GM21423 (cell line): ENCODE measurements around the gene NFAM1.

ENCODE experiments used
- ATAC-seq: cut with Tn5 transposase; IDR thresholded peaks from one replicate; pipeline ENCODE4 v1.9.1; 2021; ENCODE audit warnings: mild to moderate bottlenecking, moderate library complexity; ENCODE audit not compliant: unreplicated experiment

NFAM1 gene

GRCh38 chr22:42432020-42432596 is at the start of gene NFAM1:
Gene NFAM1 (minus strand): TSS chr22:42432403. CDS start chr22:42432357, 46 bp downstream.
- ATAC-seq, result no peak

- no peak for ATAC-seq
Measured at GRCh38 chr22:42475122-42475521, 42.9 kb upstream of the NFAM1 start.

GRCh38 chr22:42473484-42474193 is 41.4 kb upstream of the NFAM1 start:
- ATAC-seq, result no peak

- ATAC-seq, result no peak
Measured at GRCh38 chr22:42472671-42473070, 40.5 kb upstream of the NFAM1 start.

- no peak for ATAC-seq
Measured at GRCh38 chr22:42471441-42471840, 39.2 kb upstream of the NFAM1 start.

GRCh38 chr22:42470366-42471082 is 38.3 kb upstream of the NFAM1 start:
- ATAC-seq, result no peak

- no peak for ATAC-seq
Measured at GRCh38 chr22:42468841-42469240, 36.6 kb upstream of the NFAM1 start.

- ATAC-seq, result no peak
Measured at GRCh38 chr22:42462016-42462415, 29.8 kb upstream of the NFAM1 start.

- no peak for ATAC-seq
Measured at GRCh38 chr22:42461511-42461910, 29.3 kb upstream of the NFAM1 start.

- ATAC-seq, result no peak
Measured at GRCh38 chr22:42459287-42460063, 27.3 kb upstream of the NFAM1 start.

GRCh38 chr22:42452916-42453315 is 20.7 kb upstream of the NFAM1 start:
- ATAC-seq, result no peak

GRCh38 chr22:42452456-42452855 is 20.3 kb upstream of the NFAM1 start:
- ATAC-seq, result no peak

GRCh38 chr22:42451499-42452145 is 19.4 kb upstream of the NFAM1 start:
- no peak for ATAC-seq

GRCh38 chr22:42450862-42451261 is 18.7 kb upstream of the NFAM1 start:
- ATAC-seq, result no peak

- no peak for ATAC-seq
Measured at GRCh38 chr22:42446151-42446550, 13.9 kb upstream of the NFAM1 start.

GRCh38 chr22:42444077-42444904 is 12.1 kb upstream of the NFAM1 start:
- no peak for ATAC-seq

GRCh38 chr22:42443240-42444076 is 11.3 kb upstream of the NFAM1 start:
- no peak for ATAC-seq

GRCh38 chr22:42442748-42443147 is 10.5 kb upstream of the NFAM1 start:
- no peak for ATAC-seq

GRCh38 chr22:42440728-42441127 is 8.5 kb upstream of the NFAM1 start:
- ATAC-seq, result no peak
